Ascending aorta (tissue), 2 donors: ENCODE data around the gene FAM98B. TPM values are rescaled to one million over a fixed set of nuclear protein-coding genes. Genes with fewer than 3 reads are reported as not detected.

Experiments used
- DNase-seq, 2 donors: peaks; one replicate each; pipeline ENCODE4 v3.0.0-alpha.2; 2019; ENCODE audit warnings: low spot score in 2 of 2
- H3K27ac ChIP-seq, 2 donors: fragments of 200-600 bp; sonication (generic); one replicate each; pipeline ENCODE4 v1.5.1; 2016 to 2017; ENCODE audit warnings: mild to moderate bottlenecking in 1 of 2
- H3K27me3 ChIP-seq: fragments of 200-600 bp; sonication (generic); one replicate; pipeline ENCODE4 v1.5.1; 2017
- H3K36me3 ChIP-seq, 2 donors: fragments of 200-600 bp; sonication (generic); one replicate each; pipeline ENCODE4 v1.5.1; 2016
- H3K4me1 ChIP-seq, 2 donors: fragments of 200-600 bp; sonication (generic); one replicate each; pipeline ENCODE4 v1.5.1; 2016 to 2017; ENCODE audit warnings: mild to moderate bottlenecking in 1 of 2
- H3K4me3 ChIP-seq, 2 donors: fragments of 200-600 bp; sonication (generic); one replicate each; pipeline ENCODE4 v1.5.1; 2016 to 2017; ENCODE audit warnings: mild to moderate bottlenecking in 1 of 2
- H3K9me3 ChIP-seq, 2 donors: fragments of 200-600 bp; sonication (generic); one replicate each; pipeline ENCODE4 v1.5.1; 2016
- intact Hi-C: fragments of 100-400 bp; cut with DNase I; formaldehyde crosslinking; loops from one replicate; pipeline ENCODE4 v1.15.1; 2023
- total RNA-seq: library from RNA; depleted of rRNA; stranded (reverse); fragments of >200 nt; gene quantifications from one replicate; pipeline ENCODE4 v1.1.0, GENCODE V29; 2016
- TF ChIP-seq, protein P1 (sequence below), 3 experiments: fragments of 200-600 bp in 2 of 3; fragments of 450-650 bp in 1 of 3; sonication (generic) in 2 of 3; IDR thresholded peaks; one replicate each; pipeline ENCODE4 v1.5.1; 2016 to 2019; ENCODE audit warnings: antibody characterized with exemption in 3 of 3, mild to moderate bottlenecking in 1 of 3, moderate library complexity in 1 of 3

Gene FAM98B
- 6.4 TPM for total RNA-seq

DNA sequence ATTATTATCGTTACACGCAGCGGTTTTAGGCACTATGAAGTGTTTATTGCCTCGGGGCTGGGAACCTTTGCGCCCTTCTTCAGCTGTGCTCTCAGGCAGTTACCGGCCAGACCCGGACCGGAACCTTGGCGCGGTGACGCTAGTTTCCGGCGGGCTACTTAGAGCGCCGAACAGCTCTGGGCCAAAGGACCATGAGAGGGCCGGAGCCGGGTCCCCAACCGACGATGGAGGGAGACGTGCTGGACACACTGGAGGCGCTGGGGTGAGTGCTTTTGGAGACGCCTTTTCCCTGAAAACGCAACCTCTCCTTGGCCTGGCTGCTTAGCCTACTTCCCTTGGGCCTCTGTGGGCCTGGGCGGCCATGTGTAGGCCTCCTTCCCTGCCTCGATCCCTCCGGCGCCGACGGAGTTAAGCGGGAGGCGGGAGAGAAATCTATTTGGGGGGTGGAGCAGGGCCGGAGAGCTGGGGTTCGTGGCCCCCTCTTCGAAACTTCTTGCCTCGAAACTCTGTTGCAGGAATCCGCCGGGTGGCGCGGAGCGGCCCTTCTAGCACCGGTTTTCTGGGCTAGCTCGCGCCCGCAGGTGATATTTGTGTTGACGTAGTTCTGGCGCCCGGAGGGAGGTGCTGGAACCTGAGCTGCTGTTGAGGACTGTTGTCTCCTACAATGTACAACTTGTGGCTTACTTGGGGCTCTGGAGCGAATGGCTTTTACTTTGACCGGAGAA lies at the start of gene FAM98B:
FAM98B (plus strand) TSS at position 157 of the 725 bp plus-strand sequence; CDS start at position 192, 35 bp downstream.
- DNase-seq, result peak; percentile 36 to 92
- no peaks in the 10 kb centered on the region for H3K27me3 ChIP-seq
- TF ChIP-seq, protein P1, sequence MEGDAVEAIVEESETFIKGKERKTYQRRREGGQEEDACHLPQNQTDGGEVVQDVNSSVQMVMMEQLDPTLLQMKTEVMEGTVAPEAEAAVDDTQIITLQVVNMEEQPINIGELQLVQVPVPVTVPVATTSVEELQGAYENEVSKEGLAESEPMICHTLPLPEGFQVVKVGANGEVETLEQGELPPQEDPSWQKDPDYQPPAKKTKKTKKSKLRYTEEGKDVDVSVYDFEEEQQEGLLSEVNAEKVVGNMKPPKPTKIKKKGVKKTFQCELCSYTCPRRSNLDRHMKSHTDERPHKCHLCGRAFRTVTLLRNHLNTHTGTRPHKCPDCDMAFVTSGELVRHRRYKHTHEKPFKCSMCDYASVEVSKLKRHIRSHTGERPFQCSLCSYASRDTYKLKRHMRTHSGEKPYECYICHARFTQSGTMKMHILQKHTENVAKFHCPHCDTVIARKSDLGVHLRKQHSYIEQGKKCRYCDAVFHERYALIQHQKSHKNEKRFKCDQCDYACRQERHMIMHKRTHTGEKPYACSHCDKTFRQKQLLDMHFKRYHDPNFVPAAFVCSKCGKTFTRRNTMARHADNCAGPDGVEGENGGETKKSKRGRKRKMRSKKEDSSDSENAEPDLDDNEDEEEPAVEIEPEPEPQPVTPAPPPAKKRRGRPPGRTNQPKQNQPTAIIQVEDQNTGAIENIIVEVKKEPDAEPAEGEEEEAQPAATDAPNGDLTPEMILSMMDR (IDR thresholded peaks at IDR 0.05), result no peak
- H3K27ac ChIP-seq, result peak within 1 kb of the TSS; percentile 92 to 95
- intact Hi-C loops, result loop anchor here (1.0 kb wide), 1 partner anchor 202 kb away; the partner anchor contains the start of gene SPRED1
- no peaks in the 10 kb centered on the region for H3K36me3 ChIP-seq
- H3K9me3 ChIP-seq, result no peaks in the 10 kb centered on the region
- peaks cover 0 to 7% of the 10 kb centered on the region in 2 donors for H3K4me1 ChIP-seq
- H3K4me3 ChIP-seq, result peak within 1 kb of the TSS; percentile 84 to 86

DNA sequence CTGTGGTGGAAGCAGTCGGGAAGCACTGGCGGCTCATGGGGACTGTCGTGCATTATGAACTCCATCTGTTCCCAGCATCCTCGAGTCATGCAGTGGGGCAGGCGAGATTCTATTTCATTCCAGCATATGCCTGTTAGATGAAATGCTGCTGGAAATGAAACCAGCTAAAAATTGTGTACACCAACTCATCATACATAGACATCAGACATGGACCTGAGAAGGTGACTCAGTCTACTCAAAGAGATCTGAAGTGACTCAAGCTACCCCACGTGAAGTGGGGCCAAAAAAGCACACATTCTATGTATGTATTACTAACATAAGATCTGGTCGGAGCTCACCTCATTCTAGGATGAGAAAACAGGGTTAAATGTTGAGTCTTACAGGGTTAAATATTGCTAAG lies 47.5 kb upstream of the FAM98B start:
- no peaks in the 10 kb centered on the region for H3K4me1 ChIP-seq
- DNase-seq, result no peak
- intact Hi-C loops, result no loop called here
- no peaks in the 10 kb centered on the region for H3K36me3 ChIP-seq
- TF ChIP-seq, protein P1 (IDR thresholded peaks at IDR 0.05), result no peak
- no peak overlapping the region for H3K27ac ChIP-seq
- no peaks in the 10 kb centered on the region for H3K27me3 ChIP-seq
- H3K9me3 ChIP-seq, result no peaks in the 10 kb centered on the region
- H3K4me3 ChIP-seq, result no peak overlapping the region

DNA sequence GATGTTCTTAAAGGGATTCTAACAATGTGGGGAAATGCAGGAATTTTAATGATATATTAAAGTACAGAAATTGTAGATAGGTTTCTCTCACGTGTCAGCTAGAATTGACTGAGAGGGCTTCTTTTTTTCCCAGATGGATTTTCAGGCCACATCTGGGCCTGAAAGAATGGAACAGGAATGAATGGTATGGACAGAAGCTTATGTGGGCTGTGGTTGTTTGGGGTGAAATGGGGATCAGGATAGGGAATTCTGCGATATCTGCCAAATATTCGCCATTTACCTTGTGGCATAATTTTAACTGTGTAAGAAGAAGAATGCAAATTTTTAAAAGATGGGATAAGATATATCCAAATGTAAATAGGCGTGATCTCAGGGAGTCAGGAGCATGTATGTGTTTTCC lies 45.4 kb upstream of the FAM98B start:
- intact Hi-C loops, result no loop called here
- Histone ChIP-seq H3K4me3 (no peak overlapping the region), H3K27ac (no peak overlapping the region), H3K27me3 (no peaks in the 10 kb centered on the region), H3K36me3 (no peaks in the 10 kb centered on the region), H3K4me1 (no peaks in the 10 kb centered on the region), H3K9me3 (no peaks in the 10 kb centered on the region)
- no peak for DNase-seq
- TF ChIP-seq, protein P1 (IDR thresholded peaks at IDR 0.05), result no peak

DNA sequence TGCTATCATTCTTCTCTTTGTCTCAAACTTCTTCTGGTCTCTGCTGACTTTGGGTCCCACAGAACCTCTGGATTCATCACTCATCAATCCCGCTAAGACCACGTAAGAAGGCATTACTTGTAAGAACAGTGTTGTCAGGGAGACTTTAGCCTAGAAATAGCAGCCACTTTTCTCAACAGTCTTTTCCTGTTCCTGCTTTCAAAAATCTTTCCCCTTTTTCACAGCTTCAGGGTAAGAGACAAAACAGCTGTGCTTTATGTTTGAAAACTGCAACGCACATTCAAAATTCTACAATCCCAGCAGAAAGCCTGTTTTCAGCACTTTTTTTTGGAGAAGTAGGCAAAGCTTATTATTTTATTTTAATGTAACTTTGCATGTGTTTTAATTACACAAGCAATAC lies 42.0 kb upstream of the FAM98B start:
- DNase-seq, result no peak
- no peaks in the 10 kb centered on the region for H3K9me3 ChIP-seq
- no peaks in the 10 kb centered on the region for H3K27me3 ChIP-seq
- intact Hi-C loops, result loop anchor here (5.0 kb wide), 1 partner anchor 160 kb away; the partner anchor contains the start of gene SPRED1
- H3K36me3 ChIP-seq, result no peaks in the 10 kb centered on the region
- TF ChIP-seq, protein P1 (IDR thresholded peaks at IDR 0.05), result no peak
- H3K27ac ChIP-seq, result no peak overlapping the region
- H3K4me3 ChIP-seq, result no peak overlapping the region
- H3K4me1 ChIP-seq, result no peaks in the 10 kb centered on the region

DNA sequence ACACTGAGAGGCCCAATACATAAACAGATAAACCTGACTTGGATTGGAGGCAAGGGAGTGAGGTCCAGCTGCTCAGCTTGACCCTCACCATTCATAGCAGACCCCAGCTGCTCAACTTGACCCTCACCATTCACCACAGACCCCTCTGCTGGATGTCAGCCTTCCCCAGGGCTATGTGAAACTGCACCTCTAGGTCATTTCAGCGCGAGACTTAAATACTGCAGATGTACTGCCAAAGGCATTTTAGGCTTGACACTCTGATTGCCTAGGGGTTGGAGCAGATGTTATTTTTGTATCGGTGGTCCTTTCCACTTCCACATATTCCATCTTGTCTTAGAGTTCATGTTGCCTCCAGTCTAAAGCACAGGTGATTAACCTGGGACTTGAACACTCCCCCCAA lies 41.5 kb upstream of the FAM98B start:
- intact Hi-C loops, result loop anchor here (5.0 kb wide), 1 partner anchor 160 kb away; the partner anchor contains the start of gene SPRED1
- Histone ChIP-seq H3K4me1 (no peaks in the 10 kb centered on the region), H3K4me3 (no peak overlapping the region), H3K27ac (no peak overlapping the region), H3K27me3 (no peaks in the 10 kb centered on the region), H3K36me3 (no peaks in the 10 kb centered on the region), H3K9me3 (no peaks in the 10 kb centered on the region)
- DNase-seq, result no peak
- TF ChIP-seq, protein P1 (IDR thresholded peaks at IDR 0.05), result no peak
